Measurements from ENCODE around the gene KCND2. TPM values are rescaled to one million over a fixed set of nuclear protein-coding genes. Genes with fewer than 3 reads are reported as not detected.

The KCND2 gene
- total RNA-seq, 2 donors from 2014 or later: not detected

DNA sequence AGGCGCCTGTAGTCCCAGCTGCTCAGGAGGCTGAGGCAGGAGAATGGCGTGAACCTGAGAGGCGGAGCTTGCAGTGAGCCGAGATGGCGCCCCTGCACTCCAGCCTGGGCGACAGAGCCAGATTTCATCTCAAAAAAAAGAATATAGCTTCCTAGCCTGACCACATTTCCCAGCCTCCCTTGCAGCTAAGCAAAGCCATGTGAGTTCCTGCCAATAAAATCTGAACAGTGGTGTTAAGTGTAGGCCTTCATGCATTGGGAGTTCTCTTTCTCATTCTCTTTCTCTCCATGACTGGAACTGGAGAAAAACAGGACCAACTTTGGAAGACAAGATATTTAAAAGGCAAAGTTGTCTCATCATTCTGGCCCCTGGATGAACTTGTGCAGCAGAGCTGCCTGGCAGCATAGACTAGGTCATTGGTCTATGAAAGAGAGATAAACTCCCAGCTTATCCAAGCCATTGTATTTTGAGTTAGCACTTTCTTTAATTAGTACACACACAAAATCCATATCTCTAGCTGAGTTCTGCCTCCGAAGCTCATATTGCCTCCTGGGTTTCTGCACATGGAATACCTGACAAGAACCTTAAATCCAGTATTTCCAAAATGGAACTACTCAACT is 524.2 kb downstream of the KCND2 start:
- no peak for ATAC-seq

DNA sequence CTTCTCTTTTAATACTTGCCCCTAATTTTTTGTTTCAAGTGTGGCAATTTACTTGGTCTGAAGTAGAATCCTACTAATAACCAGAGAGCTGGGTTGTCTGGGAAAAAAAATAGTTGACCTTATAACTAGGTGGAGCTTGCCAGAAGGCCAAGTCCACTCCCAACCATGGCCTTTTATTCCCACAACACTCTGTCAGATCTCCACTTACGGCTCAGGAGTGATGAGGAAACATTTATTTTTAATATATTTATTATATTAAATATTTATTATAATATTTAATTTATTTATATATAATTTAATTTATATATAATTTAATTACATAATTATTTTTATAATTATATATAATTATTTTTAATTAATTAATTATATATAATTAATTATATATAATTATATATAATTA is 526.2 kb downstream of the KCND2 start:
- no peaks in the 10 kb centered on the region for H3K4me1 Mint-ChIP-seq
- H3K4me3 Mint-ChIP-seq: no peak overlapping the region
- peaks cover 22% of the 10 kb centered on the region for H3K27me3 Mint-ChIP-seq
- no peaks in the 10 kb centered on the region for H3K36me3 Mint-ChIP-seq (ENCODE audit: low read depth)
- H3K27ac Mint-ChIP-seq: no peak overlapping the region
- no peak for DNase-seq
- no peaks in the 10 kb centered on the region for H3K9me3 ChIP-seq (ENCODE audit: control insufficient read depth, low read length, poor library complexity, severe bottlenecking)
- no peak for ATAC-seq

More for the DNA sequence above, 524.2 kb downstream of the KCND2 start:
- Mint-ChIP-seq H3K27ac (no peak overlapping the region), H3K4me1 (no peaks in the 10 kb centered on the region), H3K36me3 (ENCODE audit: low read depth) (no peaks in the 10 kb centered on the region), H3K4me3 (no peak overlapping the region), H3K27me3 (peaks cover 13% of the 10 kb centered on the region)
- no peak for DNase-seq
- H3K9me3 ChIP-seq (ENCODE audit: control insufficient read depth, low read length, poor library complexity, severe bottlenecking): no peaks in the 10 kb centered on the region
